K562 (cell line): ENCODE data around the gene HEATR1. TPM values are rescaled to one million over a fixed set of nuclear protein-coding genes. Genes with fewer than 3 reads are reported as not detected.

Source experiments
- BCLAF1 ChIP-seq, 2 experiments: fragments of 450-650 bp in 1 of 2; IDR thresholded peaks; 2 replicates each; pipeline ENCODE4 v1.6.1; 2011 to 2017; ENCODE audit warnings: low read depth in 2 of 2, antibody characterized with exemption in 1 of 2, borderline replicate concordance in 1 of 2, low read length in 1 of 2, mild to moderate bottlenecking in 1 of 2, mixed read lengths in 1 of 2; ENCODE audit not compliant: control insufficient read depth in 1 of 2
- ELF4 ChIP-seq: fragments of 450-650 bp; formaldehyde crosslinking; IDR thresholded peaks from 2 replicates; pipeline ENCODE4 v1.4.0; 2022; ENCODE audit warnings: missing genetic modification characterization
- FIP1L1 ChIP-seq: fragments of 200-400 bp; formaldehyde crosslinking; IDR thresholded peaks from 2 replicates; pipeline ENCODE4 v1.6.1; 2018; ENCODE audit warnings: mild to moderate bottlenecking, low read depth, low read length; ENCODE audit not compliant: poor library complexity, severe bottlenecking
- HLTF ChIP-seq: fragments of 450-650 bp; IDR thresholded peaks from 2 replicates; pipeline ENCODE4 v1.6.1; 2016
- KDM2B ChIP-seq: fragments of 250-450 bp; sonication (Bioruptor Pico); IDR thresholded peaks from 2 replicates; pipeline ENCODE4 v1.8.0; 2021; ENCODE audit warnings: mild to moderate bottlenecking, moderate library complexity
- NCOR1 ChIP-seq: fragments of 450-650 bp; IDR thresholded peaks from 2 replicates; pipeline ENCODE4 v1.6.1; 2016; ENCODE audit warnings: mild to moderate bottlenecking, moderate library complexity
- NR2F6 ChIP-seq: fragments of 450-650 bp; formaldehyde crosslinking; IDR thresholded peaks from 2 replicates; pipeline ENCODE4 v1.4.0; 2020; ENCODE audit warnings: mild to moderate bottlenecking
- SLC30A9 ChIP-seq: fragments of 250-450 bp; sonication (Bioruptor Pico); IDR thresholded peaks from 2 replicates; pipeline ENCODE4 v1.8.0; 2022; ENCODE audit warnings: mild to moderate bottlenecking, moderate library complexity
- TCF15 ChIP-seq: fragments of 250-450 bp; sonication (Bioruptor Pico); IDR thresholded peaks from 2 replicates; pipeline ENCODE4 v1.8.0; 2022; ENCODE audit warnings: moderate library complexity, mild to moderate bottlenecking, inconsistent platforms
- WHSC1 ChIP-seq: IDR thresholded peaks from one replicate; pipeline ENCODE4 v1.6.1; 2012; ENCODE audit warnings: low read length, control low read depth, inconsistent platforms
- ZFP1 ChIP-seq: fragments of 450-650 bp; formaldehyde crosslinking; IDR thresholded peaks from 2 replicates; pipeline ENCODE4 v1.4.0; 2020; ENCODE audit warnings: mild to moderate bottlenecking, mixed read lengths
- ZNF197 ChIP-seq: fragments of 200-800 bp; sonication (Bioruptor generic); IDR thresholded peaks from 2 replicates; pipeline ENCODE4 v1.6.1; 2016; ENCODE audit warnings: low read depth, missing genetic modification characterization, missing compliant biosample characterization
- ZNF217 ChIP-seq: sonication (generic); formaldehyde crosslinking; IDR thresholded peaks from 2 replicates; pipeline ENCODE4 v1.8.0; 2022; ENCODE audit warnings: mild to moderate bottlenecking, missing genetic modification reagents
- polyA plus RNA-seq, 8 experiments: library from polyadenylated mRNA; depleted of rRNA in 4 of 8; stranded (reverse) in 5 of 8; unstranded in 3 of 8; fragments of >200 nt; fragmentation: Nextera tagmentation in 2 of 8; fragmentation: Illumina TruSeq in 1 of 8; extraction: Ambion mirVana in 2 of 8; extraction: Trizol in 1 of 8; gene quantifications; 2 replicates each; pipeline versions ENCODE4 v1.2.1 to v1.2.3, GENCODE V29; 2011 to 2014; ENCODE audit warnings: inconsistent platforms in 1 of 8, missing spikeins in 1 of 8
- total RNA-seq, 7 experiments: library from RNA; depleted of rRNA in 6 of 7; stranded (reverse); fragments of >200 nt in 6 of 7; fragmentation: Illumina TruSeq in 2 of 7; extraction: Trizol in 2 of 7; gene quantifications; 2 replicates each; pipeline versions ENCODE4 v1.2.1 to v1.2.3, GENCODE V29; 2011 to 2021; ENCODE audit warnings: low replicate concordance in 1 of 7
- TF ChIP-seq, protein P1 (sequence below): sonication (generic); formaldehyde crosslinking; IDR thresholded peaks from 2 replicates; pipeline ENCODE4 v1.8.0; 2022; ENCODE audit warnings: mild to moderate bottlenecking, missing genetic modification reagents
- TF ChIP-seq, protein P2 (sequence below): fragments of 250-450 bp; sonication (Bioruptor Pico); IDR thresholded peaks from 2 replicates; pipeline ENCODE4 v1.9.0; 2021; ENCODE audit warnings: mild to moderate bottlenecking
- TF ChIP-seq, protein P3 (sequence below), 2 experiments: IDR thresholded peaks; 2 replicates each; pipeline ENCODE4 v1.6.1; 2012; ENCODE audit warnings: improper control_type of control experiment in 2 of 2, low read depth in 2 of 2, low read length in 2 of 2, borderline replicate concordance in 1 of 2
- TF ChIP-seq, protein P4 (sequence below): sonication (generic); formaldehyde crosslinking; IDR thresholded peaks from 2 replicates; pipeline ENCODE4 v1.9.0; 2022; ENCODE audit warnings: mild to moderate bottlenecking, missing genetic modification reagents

The HEATR1 gene
- total and polyA plus RNA-seq, 9 of the 15 experiments (the other 6 are each of a cell fraction or from before 2014, with no cell fraction given) = 28.3 to 108 (median 50.9) TPM

GRCh38 chr1:236604905-236605806 lies 840 bp upstream of the HEATR1 start (continued):
- TF ChIP-seq, protein P1, sequence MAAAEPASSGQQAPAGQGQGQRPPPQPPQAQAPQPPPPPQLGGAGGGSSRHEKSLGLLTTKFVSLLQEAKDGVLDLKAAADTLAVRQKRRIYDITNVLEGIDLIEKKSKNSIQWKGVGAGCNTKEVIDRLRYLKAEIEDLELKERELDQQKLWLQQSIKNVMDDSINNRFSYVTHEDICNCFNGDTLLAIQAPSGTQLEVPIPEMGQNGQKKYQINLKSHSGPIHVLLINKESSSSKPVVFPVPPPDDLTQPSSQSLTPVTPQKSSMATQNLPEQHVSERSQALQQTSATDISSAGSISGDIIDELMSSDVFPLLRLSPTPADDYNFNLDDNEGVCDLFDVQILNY (CRISPR knock-in tag) = no peak
- TF ChIP-seq ZNF197 (CRISPR knock-in tag) = no peak
- TF ChIP-seq ELF4 (CRISPR knock-in tag) = no peak
- TF ChIP-seq SLC30A9 (CRISPR knock-in tag) = no peak
- TF ChIP-seq, protein P2, sequence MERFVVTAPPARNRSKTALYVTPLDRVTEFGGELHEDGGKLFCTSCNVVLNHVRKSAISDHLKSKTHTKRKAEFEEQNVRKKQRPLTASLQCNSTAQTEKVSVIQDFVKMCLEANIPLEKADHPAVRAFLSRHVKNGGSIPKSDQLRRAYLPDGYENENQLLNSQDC (CRISPR knock-in tag) = no peak
- TF ChIP-seq FIP1L1 = no peak
- 0 out of 2 replicates have a peak, but pooled peaks have one; percentile 18 for TF ChIP-seq NR2F6 (CRISPR knock-in tag)
- TF ChIP-seq ZFP1 (CRISPR knock-in tag) = no peak
- TF ChIP-seq KDM2B = no peak
- TF ChIP-seq ZNF217 (CRISPR knock-in tag) = no peak
- TF ChIP-seq WHSC1 = no peak
- TF ChIP-seq NCOR1 = no peak
- peak; percentile 50; the same call in 1 of the 2 replicates for TF ChIP-seq TCF15 (CRISPR knock-in tag)
- no peak for TF ChIP-seq BCLAF1 (IDR thresholded peaks at IDR 0.05; ENCODE audit: borderline replicate concordance in 1 of 2, control insufficient read depth in 1 of 2, low read depth in 2 of 2, low read length in 1 of 2)
- TF ChIP-seq, protein P3, sequence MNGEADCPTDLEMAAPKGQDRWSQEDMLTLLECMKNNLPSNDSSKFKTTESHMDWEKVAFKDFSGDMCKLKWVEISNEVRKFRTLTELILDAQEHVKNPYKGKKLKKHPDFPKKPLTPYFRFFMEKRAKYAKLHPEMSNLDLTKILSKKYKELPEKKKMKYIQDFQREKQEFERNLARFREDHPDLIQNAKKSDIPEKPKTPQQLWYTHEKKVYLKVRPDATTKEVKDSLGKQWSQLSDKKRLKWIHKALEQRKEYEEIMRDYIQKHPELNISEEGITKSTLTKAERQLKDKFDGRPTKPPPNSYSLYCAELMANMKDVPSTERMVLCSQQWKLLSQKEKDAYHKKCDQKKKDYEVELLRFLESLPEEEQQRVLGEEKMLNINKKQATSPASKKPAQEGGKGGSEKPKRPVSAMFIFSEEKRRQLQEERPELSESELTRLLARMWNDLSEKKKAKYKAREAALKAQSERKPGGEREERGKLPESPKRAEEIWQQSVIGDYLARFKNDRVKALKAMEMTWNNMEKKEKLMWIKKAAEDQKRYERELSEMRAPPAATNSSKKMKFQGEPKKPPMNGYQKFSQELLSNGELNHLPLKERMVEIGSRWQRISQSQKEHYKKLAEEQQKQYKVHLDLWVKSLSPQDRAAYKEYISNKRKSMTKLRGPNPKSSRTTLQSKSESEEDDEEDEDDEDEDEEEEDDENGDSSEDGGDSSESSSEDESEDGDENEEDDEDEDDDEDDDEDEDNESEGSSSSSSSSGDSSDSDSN (IDR thresholded peaks at IDR 0.05; ENCODE audit: borderline replicate concordance in 1 of 2, low read depth in 2 of 2, low read length in 2 of 2) = no peak
- TF ChIP-seq, protein P4, sequence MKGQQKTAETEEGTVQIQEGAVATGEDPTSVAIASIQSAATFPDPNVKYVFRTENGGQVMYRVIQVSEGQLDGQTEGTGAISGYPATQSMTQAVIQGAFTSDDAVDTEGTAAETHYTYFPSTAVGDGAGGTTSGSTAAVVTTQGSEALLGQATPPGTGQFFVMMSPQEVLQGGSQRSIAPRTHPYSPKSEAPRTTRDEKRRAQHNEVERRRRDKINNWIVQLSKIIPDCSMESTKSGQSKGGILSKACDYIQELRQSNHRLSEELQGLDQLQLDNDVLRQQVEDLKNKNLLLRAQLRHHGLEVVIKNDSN (CRISPR knock-in tag) = no peak
- no peak for TF ChIP-seq HLTF
